Kidney (tissue), 14 donors: ENCODE data around the gene REG3G. TPM values are rescaled to one million over a fixed set of nuclear protein-coding genes. Genes with fewer than 3 reads are reported as not detected.

Source experiments
- DNase-seq, 5 donors: peaks; one replicate each; pipeline ENCODE4 v3.0.0-alpha.2; 2013 to 2020
- FAIRE-seq: peaks from 2 replicates; lab custom pipeline; 2012; peaks lifted over from hg19 to GRCh38; lab: Jason Lieb, UNC
- H3K27ac ChIP-seq, 2 donors: one replicate each; pipeline ENCODE4 v1.7.0; 2013; ENCODE audit warnings: low read depth in 2 of 2, low read length in 2 of 2, inconsistent platforms in 1 of 2
- H3K27me3 ChIP-seq: one replicate; pipeline ENCODE4 v1.7.1; 2013; ENCODE audit warnings: low read length, inconsistent platforms; ENCODE audit not compliant: control insufficient read depth, insufficient read depth
- H3K36me3 ChIP-seq, 3 donors: one replicate each; pipeline versions ENCODE4 v1.7.0 to v1.7.1; 2013; ENCODE audit warnings: low read length in 3 of 3, control low read depth in 1 of 3, inconsistent platforms in 1 of 3; ENCODE audit not compliant: insufficient read depth in 3 of 3, control insufficient read depth in 2 of 3
- H3K4me1 ChIP-seq, 3 donors: one replicate each; pipeline versions ENCODE4 v1.7.0 to v1.7.1; 2013; ENCODE audit warnings: low read length in 3 of 3, inconsistent platforms in 1 of 3, low read depth in 1 of 3; ENCODE audit not compliant: control insufficient read depth in 2 of 3, insufficient read depth in 2 of 3
- H3K4me3 ChIP-seq, 3 donors: one replicate each; pipeline versions ENCODE4 v1.7.0 to v1.8.1; 2013; ENCODE audit warnings: low read length in 3 of 3, control low read depth in 1 of 3, inconsistent platforms in 1 of 3
- H3K9ac ChIP-seq, 3 donors: one replicate each; pipeline versions ENCODE4 v1.7.0 to v1.7.1; 2013; ENCODE audit warnings: low read length in 3 of 3, control low read depth in 1 of 3, inconsistent platforms in 1 of 3
- H3K9me3 ChIP-seq, 3 donors: one replicate each; pipeline versions ENCODE4 v1.7.0 to v1.7.1; 2013; ENCODE audit warnings: low read length in 3 of 3, control low read depth in 1 of 3, inconsistent platforms in 1 of 3; ENCODE audit not compliant: control insufficient read depth in 2 of 3, insufficient read depth in 1 of 3
- intact Hi-C: fragments of 100-400 bp; cut with DNase I; formaldehyde crosslinking; loops from one replicate; pipeline ENCODE4 v1.11.1; 2022
- polyA plus RNA-seq: library from polyadenylated mRNA; stranded (reverse); fragments of 350-450 nt; fragmentation: Illumina TruSeq; extraction: RNeasy Lipid Tissue Mini Kit (QIAGEN cat#74804); gene quantifications from one replicate; pipeline ENCODE4 v1.2.3, GENCODE V29; 2014; ENCODE audit warnings: low read depth, low replicate concordance; ENCODE audit not compliant: insufficient read depth
- total RNA-seq: library from RNA; stranded (reverse); fragmentation: NEBNext Ultra II Directional; extraction: Animal tissue kit (Norgen Biotek cat#: 25700); gene quantifications from one replicate; pipeline ENCODE4 v1.2.1, GENCODE V29; 2021
- TF ChIP-seq, protein P1 (sequence below): IDR thresholded peaks from 3 replicates; pipeline ENCODE4 v1.5.1; 2012; ENCODE audit warnings: mild to moderate bottlenecking, moderate library complexity, borderline replicate concordance; ENCODE audit not compliant: insufficient read depth; ENCODE audit errors: extremely low read depth
- donor health status: control.
- donor health status: control.
- donor health status: control.
- donor health status: control.
- donor health status: control.
- donor health status: DM: yes; HTN: yes; CAD: no.
- donor health status: Normal renal cell carcinoma (clear cell type).

REG3G gene
- total and polyA plus RNA-seq, 2 donors from 2014 or later: 8.8 to 19.4 TPM

DNA sequence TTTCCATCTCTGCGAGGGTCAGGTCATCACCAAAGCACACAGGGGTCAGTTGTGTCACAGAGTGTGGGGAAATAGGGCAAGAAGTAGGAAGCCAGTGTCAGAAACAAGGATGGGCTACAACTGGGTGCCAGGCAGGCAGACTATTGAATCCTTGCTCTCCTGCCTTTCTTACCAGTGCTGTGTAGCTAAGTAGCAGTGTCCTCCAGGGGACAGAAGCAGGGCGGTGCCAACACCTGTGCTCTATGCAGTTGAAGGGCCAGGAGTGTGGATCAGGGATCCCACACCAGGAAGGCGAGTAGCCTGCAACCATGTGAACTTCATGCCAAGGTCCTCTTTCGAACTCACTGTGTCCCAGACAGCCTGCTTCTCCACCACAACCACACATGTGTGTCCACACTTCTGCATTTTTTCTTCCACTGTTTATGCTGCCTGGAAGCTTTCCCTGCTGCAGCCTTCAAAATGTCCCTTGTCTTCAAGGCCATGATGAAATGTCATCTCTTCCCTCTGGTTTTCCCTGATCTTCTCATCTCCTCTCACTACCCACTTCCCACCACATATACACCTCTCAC lies 25.4 kb upstream of the REG3G start:
- Histone ChIP-seq H3K36me3 (no peaks in the 10 kb centered on the region), H3K9ac (no peak overlapping the region), H3K9me3 (no peaks in the 10 kb centered on the region), H3K27me3 (no peaks in the 10 kb centered on the region), H3K4me1 (no peaks in the 10 kb centered on the region), H3K27ac (no peak overlapping the region), H3K4me3 (no peak overlapping the region)
- no peak for FAIRE-seq
- no peak for DNase-seq
- TF ChIP-seq, protein P1, sequence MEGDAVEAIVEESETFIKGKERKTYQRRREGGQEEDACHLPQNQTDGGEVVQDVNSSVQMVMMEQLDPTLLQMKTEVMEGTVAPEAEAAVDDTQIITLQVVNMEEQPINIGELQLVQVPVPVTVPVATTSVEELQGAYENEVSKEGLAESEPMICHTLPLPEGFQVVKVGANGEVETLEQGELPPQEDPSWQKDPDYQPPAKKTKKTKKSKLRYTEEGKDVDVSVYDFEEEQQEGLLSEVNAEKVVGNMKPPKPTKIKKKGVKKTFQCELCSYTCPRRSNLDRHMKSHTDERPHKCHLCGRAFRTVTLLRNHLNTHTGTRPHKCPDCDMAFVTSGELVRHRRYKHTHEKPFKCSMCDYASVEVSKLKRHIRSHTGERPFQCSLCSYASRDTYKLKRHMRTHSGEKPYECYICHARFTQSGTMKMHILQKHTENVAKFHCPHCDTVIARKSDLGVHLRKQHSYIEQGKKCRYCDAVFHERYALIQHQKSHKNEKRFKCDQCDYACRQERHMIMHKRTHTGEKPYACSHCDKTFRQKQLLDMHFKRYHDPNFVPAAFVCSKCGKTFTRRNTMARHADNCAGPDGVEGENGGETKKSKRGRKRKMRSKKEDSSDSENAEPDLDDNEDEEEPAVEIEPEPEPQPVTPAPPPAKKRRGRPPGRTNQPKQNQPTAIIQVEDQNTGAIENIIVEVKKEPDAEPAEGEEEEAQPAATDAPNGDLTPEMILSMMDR: no peak
- intact Hi-C loops: no loop called here

DNA sequence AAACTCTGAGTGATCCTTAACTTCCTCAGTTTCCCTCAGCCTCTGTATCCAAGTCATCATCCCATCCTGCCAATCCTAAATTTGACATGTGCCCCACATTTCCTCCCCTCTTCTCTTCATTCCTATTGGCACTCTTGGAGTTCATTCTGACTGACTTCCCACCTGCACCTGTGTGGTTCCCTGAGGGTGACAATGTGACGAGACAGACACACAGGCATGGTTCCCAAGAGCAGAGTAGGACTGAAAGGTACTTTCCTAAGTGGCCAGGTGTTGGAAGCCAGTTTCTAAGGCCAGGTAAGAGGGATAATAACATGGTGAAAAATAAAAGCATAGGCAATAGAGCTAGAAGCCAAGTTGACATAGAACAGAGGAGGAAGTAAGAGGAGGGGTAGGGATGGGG lies 24.2 kb upstream of the REG3G start:
- H3K27ac ChIP-seq: no peak overlapping the region
- TF ChIP-seq, protein P1: no peak
- no peak overlapping the region for H3K4me3 ChIP-seq
- no peaks in the 10 kb centered on the region for H3K4me1 ChIP-seq
- H3K9me3 ChIP-seq: no peaks in the 10 kb centered on the region
- no peaks in the 10 kb centered on the region for H3K27me3 ChIP-seq
- DNase-seq (no peak), FAIRE-seq (no peak)
- intact Hi-C loops: no loop called here
- no peaks in the 10 kb centered on the region for H3K36me3 ChIP-seq
- no peak overlapping the region for H3K9ac ChIP-seq

DNA sequence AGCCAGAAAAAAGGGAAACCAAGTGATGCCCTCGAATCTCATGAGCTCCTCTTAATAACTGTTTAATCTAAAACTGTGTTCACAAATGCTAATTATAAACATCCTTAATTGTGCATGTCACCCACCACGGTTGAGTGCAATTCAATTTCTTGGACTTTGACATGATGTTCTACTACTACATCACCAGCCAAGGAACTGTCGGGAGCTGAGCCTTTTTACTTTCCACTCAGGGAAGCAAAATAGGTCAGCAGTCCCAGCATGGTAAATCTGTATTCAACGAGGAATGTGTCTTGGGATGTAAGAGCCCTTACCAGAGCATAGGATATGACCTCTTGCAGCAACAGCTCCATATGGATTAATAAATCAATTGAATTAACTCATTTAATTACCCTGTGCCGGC lies 20.8 kb upstream of the REG3G start:
- Histone ChIP-seq H3K4me3 (no peak overlapping the region), H3K9me3 (no peaks in the 10 kb centered on the region), H3K9ac (no peak overlapping the region), H3K36me3 (no peaks in the 10 kb centered on the region), H3K27me3 (no peaks in the 10 kb centered on the region), H3K27ac (no peak overlapping the region), H3K4me1 (no peaks in the 10 kb centered on the region)
- FAIRE-seq (no peak), DNase-seq (peak in 2 of 5 donors; percentile 14 to 56)
- intact Hi-C loops: no loop called here
- TF ChIP-seq, protein P1: no peak

DNA sequence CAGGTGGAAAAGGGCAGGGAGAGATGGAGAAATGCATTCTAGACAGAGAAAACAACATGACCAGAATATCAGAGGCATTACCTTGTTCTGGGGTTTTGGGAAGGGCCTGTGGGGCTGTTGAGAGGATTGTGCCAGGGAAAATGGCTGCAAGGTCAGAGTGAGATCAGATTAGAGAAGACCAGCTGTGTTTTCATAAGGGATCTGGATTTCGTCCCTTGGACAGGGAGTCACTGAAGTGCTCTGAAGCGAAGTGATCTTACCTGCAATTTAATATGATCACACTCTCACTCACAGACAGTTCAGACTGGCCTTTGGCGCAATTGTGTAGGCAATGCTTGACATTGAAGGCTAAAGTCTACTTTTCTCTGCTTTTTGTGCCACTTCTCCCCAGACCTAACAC lies 20.3 kb upstream of the REG3G start:
- Histone ChIP-seq H3K27me3 (no peaks in the 10 kb centered on the region), H3K9me3 (no peaks in the 10 kb centered on the region), H3K36me3 (no peaks in the 10 kb centered on the region), H3K4me3 (no peak overlapping the region), H3K4me1 (no peaks in the 10 kb centered on the region), H3K9ac (no peak overlapping the region), H3K27ac (no peak overlapping the region)
- intact Hi-C loops: no loop called here
- TF ChIP-seq, protein P1: no peak
- peak in 4 of 5 donors; percentile 35 to 62 (median 50) for DNase-seq
- FAIRE-seq: no peak
